HG03045 (cell line): ENCODE data around the gene C2orf49.

ENCODE experiments used
- ATAC-seq: cut with Tn5 transposase; IDR thresholded peaks from one replicate; pipeline ENCODE4 v1.9.1; 2021; ENCODE audit warnings: mild to moderate bottlenecking, moderate library complexity; ENCODE audit not compliant: unreplicated experiment

Gene C2orf49

GRCh38 chr2:105381101-105381668 is 43.8 kb downstream of the C2orf49 start:
- no peak for ATAC-seq

DNA sequence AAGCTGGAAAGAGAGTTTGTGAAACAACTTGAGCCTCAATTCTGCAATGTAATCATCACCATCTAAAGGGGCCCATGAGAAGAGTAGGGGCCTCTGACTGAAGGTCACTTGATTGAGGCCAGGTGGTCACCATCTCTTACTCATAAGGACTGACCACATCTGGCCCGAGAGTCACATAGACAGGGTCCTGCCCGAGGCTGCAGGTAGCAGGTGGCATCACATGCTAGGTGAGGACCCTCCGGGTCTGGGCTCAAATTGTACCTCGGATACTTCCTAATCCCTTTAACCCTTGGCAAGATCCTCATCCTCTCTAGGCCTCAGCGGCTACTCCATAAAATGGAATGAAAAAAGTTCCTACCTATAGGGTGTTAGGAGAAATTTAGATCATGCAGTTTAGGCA is 44.8 kb downstream of the C2orf49 start:
- no peak for ATAC-seq

- ATAC-seq, result no peak
Measured at GRCh38 chr2:105383432-105384166, 46.3 kb downstream of the C2orf49 start.

DNA sequence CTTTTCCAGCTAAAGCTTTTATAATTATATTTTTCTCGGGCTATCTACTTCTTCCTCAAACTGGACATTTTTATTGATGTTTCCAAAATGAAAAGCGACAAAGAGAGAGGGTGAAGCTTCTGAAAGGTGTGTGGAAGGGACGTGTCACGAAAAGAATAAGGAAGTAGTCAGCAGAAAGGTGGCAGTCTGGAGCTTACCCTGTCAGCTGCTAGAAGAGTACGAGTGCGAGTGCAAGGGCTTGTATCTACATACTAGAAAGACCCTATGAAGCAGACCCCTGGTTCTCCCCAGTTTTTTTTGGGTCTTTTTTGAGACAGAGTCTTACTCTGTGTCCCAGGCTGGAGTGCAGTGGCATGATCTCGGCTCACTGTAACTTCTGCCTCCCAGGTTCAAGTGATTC is 46.9 kb downstream of the C2orf49 start:
- ATAC-seq, result no peak

DNA sequence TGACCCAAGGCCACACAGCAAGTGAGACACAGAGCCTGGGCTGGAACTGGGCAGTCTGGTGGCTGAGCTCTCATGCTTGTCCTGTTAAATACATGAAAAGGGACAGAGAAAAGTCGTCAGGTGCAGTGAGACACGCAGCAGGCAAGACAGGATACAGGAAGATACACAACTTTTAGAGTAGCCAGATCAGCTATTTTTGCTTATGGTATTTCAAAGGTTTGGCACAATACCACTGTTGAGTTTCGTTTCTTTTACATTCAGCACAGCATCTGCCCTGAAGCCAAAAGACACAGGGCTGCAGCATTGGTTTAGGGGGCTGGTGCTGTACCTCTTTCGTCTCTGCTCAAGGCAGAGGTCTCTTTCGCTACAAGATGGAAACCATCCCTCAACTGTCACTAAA is 47.5 kb downstream of the C2orf49 start:
- no peak for ATAC-seq

DNA sequence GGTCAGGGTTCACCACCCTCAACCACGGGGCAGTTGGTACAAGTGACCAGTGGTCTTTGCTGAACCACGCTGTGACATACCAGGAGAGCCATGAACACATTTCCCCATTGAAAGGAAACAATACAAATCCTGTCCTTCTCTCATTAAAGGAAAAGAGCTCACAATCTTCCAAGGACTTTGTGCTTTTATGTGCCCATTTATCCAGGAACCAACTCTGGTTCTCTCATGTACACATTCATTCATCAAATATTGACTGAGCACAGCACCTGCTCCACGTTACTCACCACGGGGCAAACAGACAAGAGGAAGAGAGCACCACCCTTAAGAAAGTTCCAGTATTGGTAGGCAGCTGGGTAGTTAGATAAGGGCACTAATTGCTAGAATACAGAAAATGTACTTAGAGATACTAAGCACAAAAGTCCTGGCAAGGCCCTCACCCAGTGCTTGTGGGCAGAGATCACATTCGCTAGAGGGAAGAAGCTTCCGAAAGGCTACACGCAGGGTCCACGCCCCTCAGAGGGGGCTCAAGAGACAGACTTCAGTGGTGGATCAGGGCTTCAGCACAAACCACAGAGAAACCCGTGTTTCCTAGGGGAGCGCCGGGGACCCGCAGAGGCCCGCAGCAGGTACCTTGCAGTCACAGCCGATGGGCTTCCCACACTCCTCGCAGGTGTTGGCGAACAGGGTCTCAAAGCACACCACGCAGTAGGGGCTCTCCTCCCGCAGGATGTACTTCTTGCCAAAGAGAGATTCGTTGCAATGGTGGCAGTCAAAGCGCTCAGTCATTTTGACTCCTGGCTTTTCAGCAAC is 48.6 kb downstream of the C2orf49 start:
- no peak for ATAC-seq

GRCh38 chr2:105387225-105387624 is 49.9 kb downstream of the C2orf49 start:
- ATAC-seq, result no peak

GRCh38 chr2:105388971-105389381 is 51.6 kb downstream of the C2orf49 start:
- ATAC-seq, result no peak

DNA sequence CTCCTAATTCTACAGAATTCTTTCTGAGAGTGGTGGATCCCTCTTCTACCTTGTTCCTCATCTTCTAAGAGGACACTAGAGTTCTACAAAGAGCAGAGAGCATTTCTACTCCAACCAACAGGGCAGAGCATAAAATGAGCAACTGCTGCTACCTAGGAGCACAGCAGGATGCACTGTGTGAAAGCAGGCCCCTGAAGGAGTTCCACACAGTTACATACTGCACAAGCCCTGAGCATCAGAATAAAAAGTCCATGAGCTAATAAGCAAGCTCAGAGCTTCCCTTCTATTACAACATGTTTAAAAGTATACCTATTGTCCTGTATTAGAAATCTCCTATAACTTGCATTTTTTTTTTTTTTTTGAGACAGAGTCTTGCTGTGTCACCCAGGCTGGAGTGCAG is 53.1 kb downstream of the C2orf49 start:
- no peak for ATAC-seq

DNA sequence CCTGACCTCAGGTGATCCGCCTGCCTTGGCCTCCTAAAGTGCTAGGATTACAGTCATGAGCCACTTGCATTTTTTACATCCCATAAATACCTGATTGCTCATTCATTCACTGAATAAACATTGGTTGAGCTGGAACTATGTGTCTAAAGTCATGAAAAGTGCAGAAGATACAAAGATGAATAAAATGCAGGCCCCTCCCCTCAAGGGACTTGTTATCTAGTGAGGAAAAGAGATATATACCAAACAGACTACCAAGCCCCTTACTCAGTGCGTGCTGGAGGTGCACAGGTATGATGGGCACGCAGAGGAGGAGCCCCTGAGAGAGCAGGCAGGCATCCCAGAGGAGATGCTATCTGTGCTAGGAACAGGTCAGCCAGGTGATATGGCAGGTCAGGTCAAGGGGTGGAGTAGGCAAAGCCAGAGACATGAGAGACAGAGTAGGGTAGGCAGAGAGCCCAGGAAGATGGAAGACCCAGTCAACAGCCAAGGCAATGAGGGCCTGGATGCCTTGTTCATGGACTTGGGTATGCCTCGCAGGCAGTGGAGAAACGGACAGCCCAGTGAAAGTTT is 53.8 kb downstream of the C2orf49 start:
- ATAC-seq, result no peak

DNA sequence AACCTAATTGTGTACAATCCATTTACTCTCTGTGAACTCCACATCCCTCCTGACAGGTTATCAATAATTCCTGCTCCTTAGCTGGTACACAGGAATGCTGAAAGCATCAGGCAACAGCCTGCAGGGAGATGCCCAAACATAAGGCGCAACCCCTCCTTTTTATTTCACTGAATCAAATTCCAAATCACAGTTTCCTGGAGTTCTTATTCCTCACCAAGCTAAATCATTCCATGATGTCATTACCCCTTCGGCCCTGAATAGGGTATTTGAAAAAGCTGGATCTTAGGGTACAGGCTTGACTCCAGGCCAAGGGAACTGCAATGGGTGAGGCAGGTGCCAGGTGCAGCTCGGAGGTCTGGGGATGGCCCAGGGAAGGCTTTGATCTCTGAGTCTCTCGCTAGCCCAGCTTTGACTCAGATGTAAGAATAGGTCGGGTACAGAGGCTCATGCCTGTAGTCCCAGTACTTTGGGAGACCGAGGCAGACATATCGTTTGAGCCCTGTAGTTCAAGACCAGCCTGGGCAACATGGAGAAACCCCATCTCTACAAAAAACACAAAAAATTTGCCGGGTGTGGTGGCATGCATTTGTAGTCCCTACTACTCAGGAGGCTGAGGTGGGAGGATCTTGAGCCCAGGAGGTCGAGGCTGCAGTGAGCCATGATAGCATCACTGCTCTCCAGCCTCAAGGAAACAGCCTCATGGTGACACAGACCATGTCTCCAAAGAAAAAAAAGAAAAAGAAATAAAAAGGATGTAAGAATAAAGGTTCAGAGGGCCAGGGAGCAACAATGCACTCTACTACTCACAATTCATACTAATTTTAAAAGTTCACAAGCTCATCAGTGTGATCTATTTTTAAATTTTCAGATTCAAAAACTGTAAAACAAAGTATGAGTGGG is 54.7 kb downstream of the C2orf49 start:
- no peak for ATAC-seq

- no peak for ATAC-seq
Measured at GRCh38 chr2:105393373-105394055, 56.2 kb downstream of the C2orf49 start.

DNA sequence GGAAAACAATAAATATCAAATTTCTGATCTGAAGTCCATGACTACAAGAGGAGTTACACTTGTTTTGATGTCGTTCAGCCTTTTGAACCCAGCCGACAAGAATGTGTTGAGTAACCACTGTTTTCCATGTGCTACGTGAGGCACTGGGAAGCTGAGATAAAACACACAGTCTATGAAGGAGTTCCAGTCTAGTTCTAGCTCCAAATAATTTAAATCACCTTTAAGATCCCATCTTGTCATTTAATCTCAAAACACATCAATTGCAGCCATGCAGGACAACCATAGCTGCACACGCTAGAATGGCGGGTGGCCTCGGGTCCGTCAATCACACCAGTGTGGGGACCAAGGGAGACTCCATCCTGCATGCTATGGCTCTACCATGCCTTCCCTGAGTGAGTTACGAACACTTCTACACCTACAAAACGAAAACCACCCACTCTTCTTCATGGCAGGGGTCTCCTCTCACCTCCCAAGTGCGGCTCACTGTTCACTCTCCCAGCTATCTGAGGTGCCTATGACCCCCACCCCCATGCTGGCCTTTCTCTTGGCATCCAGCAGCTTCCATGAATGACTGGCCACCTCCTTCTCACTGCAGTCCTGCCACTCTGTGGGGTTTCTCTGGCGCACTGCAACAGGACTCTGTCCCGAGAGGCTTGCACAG is 57.7 kb downstream of the C2orf49 start:
- no peak for ATAC-seq

DNA sequence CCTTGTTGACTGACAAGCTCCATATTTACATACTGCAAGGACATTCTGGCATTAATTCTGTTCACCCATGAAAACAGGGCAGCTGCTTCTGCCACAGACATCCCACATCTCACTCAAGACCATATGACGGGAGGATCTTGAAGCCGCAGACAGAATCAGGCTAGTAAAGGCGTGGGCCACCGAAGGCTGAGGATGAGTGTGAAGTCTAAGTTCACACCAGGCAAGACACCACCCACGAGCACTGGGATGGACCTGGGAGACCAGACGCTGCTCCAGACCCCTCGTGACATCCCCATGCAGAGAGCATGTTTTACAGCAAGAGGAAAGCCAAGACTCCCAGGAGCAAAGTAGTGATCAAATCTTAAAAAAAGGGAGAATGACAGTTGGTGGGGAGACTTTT is 58.4 kb downstream of the C2orf49 start:
- ATAC-seq, result no peak

DNA sequence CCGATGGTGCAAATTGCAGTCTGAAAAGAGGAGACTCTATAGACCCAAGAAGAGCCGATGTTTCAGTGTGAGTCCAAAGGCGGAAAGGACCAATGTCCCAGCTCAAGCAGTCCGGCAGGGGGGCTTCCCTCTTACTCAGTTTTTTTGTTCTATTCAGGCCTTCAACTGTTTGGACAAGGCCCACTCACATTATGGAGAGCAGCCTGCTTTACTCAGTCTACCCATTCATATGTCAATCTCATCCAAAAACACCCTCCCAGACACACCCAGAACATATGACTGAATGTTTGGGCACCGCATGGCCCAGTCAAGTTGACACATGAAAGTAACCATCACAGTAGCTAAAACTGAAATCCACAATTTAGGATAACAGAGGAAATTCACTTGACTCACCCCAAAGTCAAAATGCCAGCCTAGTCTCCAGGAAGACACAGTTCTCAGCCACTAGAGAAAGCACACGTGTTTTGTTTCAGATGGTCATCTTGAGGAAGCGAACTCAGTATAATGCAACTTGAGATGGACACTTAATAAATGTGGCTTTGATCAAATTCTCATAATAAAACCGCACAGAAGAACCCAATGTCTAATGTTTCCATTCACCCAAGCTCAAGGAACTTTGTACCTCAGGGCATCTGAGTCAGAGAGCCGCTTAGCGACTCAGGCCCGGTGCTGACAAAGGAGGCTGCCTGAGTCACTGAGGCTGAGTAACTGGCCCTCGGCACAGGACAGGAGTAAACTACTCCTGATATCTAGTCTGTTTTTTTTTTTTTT is 59.1 kb downstream of the C2orf49 start:
- ATAC-seq, result no peak

GRCh38 chr2:105397025-105397722 is 59.8 kb downstream of the C2orf49 start:
- ATAC-seq, result no peak

DNA sequence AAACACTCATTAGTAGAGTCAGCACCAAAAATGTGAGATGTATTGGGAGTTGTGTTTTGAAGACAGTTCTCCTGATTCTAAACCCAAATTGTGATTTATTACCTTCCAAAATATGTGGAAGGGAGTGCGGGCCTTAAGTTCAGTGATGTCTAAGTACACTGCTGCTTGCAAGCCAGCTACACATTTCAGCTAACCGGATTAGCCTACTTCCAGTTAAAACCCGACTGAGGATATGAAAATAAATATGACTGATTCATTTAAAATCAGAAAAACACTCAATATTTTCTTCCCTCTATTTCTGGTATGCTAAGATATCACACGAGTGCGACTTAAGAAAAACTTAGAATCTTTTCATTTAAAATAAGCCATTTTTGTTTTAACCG is 60.6 kb downstream of the C2orf49 start:
- no peak for ATAC-seq
